GM19328 (cell line): ENCODE data around the gene FBXO33.

Experiments
- ATAC-seq: cut with Tn5 transposase; IDR thresholded peaks from one replicate; pipeline ENCODE4 v1.9.1; 2021; ENCODE audit warnings: mild to moderate bottlenecking, moderate library complexity; ENCODE audit not compliant: unreplicated experiment

FBXO33 gene

GRCh38 chr14:39432179-39432618, at the start of gene FBXO33:
Gene FBXO33 (minus strand): TSS chr14:39432433. CDS start chr14:39432162, 271 bp downstream.
- peak; percentile 85 for ATAC-seq

GRCh38 chr14:39474416-39474911, 42.2 kb upstream of the FBXO33 start:
- ATAC-seq: peak; percentile 62

- ATAC-seq: no peak
Observed at GRCh38 chr14:39472078-39472477, 39.8 kb upstream of the FBXO33 start.

- ATAC-seq: peak; percentile 91
Observed at GRCh38 chr14:39469094-39469710, 37.0 kb upstream of the FBXO33 start.

GRCh38 chr14:39467889-39468524, 35.8 kb upstream of the FBXO33 start:
- ATAC-seq: no peak

GRCh38 chr14:39459795-39460478, 27.7 kb upstream of the FBXO33 start:
- no peak for ATAC-seq

- no peak for ATAC-seq
Observed at GRCh38 chr14:39456702-39457250, 24.5 kb upstream of the FBXO33 start.

- no peak for ATAC-seq
Observed at GRCh38 chr14:39454906-39455539, 22.8 kb upstream of the FBXO33 start.

GRCh38 chr14:39452680-39453079, 20.4 kb upstream of the FBXO33 start:
- no peak for ATAC-seq

- ATAC-seq: no peak
Observed at GRCh38 chr14:39451811-39452210, 19.6 kb upstream of the FBXO33 start.

- ATAC-seq: no peak
Observed at GRCh38 chr14:39447175-39447661, 15.0 kb upstream of the FBXO33 start.

- ATAC-seq: peak; percentile 49
Observed at GRCh38 chr14:39446131-39446744, 14.0 kb upstream of the FBXO33 start.

GRCh38 chr14:39442293-39442692, 10.1 kb upstream of the FBXO33 start:
- ATAC-seq: no peak

GRCh38 chr14:39441805-39442204, 9.6 kb upstream of the FBXO33 start:
- no peak for ATAC-seq

- ATAC-seq: no peak
Observed at GRCh38 chr14:39440975-39441374, 8.7 kb upstream of the FBXO33 start.

- no peak for ATAC-seq
Observed at GRCh38 chr14:39435241-39435640, 3.0 kb upstream of the FBXO33 start.

GRCh38 chr14:39434401-39434800, 2.2 kb upstream of the FBXO33 start:
- ATAC-seq: no peak

GRCh38 chr14:39433452-39433813, 1.2 kb upstream of the FBXO33 start:
- no peak for ATAC-seq

- ATAC-seq: peak; percentile 59
Observed at GRCh38 chr14:39432619-39433451, 602 bp upstream of the FBXO33 start.
